Measurements from ENCODE around the gene PRIM2.
"Not testable (repeated sequence)": the region's sequence is repeated elsewhere in the genome, so short reads cannot be mapped to it uniquely, and the experiment has no call there.

The PRIM2 gene

DNA sequence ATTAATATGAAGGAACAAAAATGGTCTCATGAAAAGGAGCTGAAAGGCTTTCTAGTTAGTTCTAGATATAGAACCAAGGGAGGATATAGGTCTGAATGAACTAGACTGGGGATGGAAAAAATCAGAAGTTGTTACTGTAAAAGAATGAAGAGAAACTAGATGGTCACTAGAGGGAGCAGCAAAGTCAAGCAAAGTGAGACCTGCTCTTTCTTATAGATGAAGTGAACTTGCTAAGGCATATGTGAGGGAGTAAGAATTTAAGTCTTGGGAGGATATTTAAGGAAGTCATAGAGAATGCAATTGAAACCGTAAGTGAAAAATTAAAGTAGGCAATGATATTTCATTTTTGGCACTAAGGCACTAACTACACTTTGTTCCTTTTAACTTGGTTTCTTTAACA lies 218.6 kb downstream of the PRIM2 start:
- H3K27ac ChIP-seq (ENCODE audit: extremely low read depth, low read depth, low read length); H3K4me1 ChIP-seq (ENCODE audit: control insufficient read depth, insufficient read depth, low read length); H3K4me3 ChIP-seq (ENCODE audit: low read depth, low read length); CTCF ChIA-PET; H3K36me3 ChIP-seq (ENCODE audit: control insufficient read depth in 2 of 2, insufficient read depth in 1 of 2, low read length in 2 of 2); POLR2A ChIA-PET; H3K9me3 ChIP-seq (ENCODE audit: control insufficient read depth, insufficient read depth, low read depth, low read length): not testable (repeated sequence)
- peak; percentile 49 for TF ChIP-seq ZNF654 (tag by site-specific recombination; IDR thresholded peaks at IDR 0.05; ENCODE audit: low read depth)
- TF ChIP-seq, protein P1, sequence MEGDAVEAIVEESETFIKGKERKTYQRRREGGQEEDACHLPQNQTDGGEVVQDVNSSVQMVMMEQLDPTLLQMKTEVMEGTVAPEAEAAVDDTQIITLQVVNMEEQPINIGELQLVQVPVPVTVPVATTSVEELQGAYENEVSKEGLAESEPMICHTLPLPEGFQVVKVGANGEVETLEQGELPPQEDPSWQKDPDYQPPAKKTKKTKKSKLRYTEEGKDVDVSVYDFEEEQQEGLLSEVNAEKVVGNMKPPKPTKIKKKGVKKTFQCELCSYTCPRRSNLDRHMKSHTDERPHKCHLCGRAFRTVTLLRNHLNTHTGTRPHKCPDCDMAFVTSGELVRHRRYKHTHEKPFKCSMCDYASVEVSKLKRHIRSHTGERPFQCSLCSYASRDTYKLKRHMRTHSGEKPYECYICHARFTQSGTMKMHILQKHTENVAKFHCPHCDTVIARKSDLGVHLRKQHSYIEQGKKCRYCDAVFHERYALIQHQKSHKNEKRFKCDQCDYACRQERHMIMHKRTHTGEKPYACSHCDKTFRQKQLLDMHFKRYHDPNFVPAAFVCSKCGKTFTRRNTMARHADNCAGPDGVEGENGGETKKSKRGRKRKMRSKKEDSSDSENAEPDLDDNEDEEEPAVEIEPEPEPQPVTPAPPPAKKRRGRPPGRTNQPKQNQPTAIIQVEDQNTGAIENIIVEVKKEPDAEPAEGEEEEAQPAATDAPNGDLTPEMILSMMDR (tag by site-specific recombination; IDR thresholded peaks at IDR 0.05), result peak; percentile 26; the same call in 1 of the 2 replicates

DNA sequence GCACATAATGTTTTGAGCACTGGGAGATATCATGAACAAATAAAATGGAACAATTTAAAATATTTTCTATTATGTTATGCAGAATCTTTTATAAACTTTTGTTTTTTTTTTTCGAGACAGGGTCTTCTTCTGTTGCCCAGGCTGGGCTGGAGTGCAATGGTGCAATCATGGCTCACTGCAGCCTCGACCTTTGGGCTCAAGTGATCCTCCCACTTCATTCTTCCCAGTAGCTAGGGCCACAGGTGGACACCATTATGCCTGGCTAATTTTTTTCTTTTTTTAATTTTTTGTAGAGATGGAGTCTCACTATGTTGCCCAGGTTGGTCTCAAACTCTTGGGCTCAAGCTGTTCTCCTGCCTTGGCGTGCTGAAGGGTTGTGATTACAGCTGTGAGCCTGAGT lies 220.5 kb downstream of the PRIM2 start:
- H3K9me3 ChIP-seq (ENCODE audit: control insufficient read depth, insufficient read depth, low read depth, low read length); H3K4me1 ChIP-seq (ENCODE audit: control insufficient read depth, insufficient read depth, low read length); POLR2A ChIA-PET; CTCF ChIA-PET; H3K36me3 ChIP-seq (ENCODE audit: control insufficient read depth in 2 of 2, insufficient read depth in 1 of 2, low read length in 2 of 2); H3K27ac ChIP-seq (ENCODE audit: extremely low read depth, low read depth, low read length); H3K4me3 ChIP-seq (ENCODE audit: low read depth, low read length): not testable (repeated sequence)

GRCh38 chr6:57551961-57552360 lies 234.5 kb downstream of the PRIM2 start:
- H3K36me3 ChIP-seq (ENCODE audit: control insufficient read depth in 2 of 2, insufficient read depth in 1 of 2, low read length in 2 of 2); H3K4me1 ChIP-seq (ENCODE audit: control insufficient read depth, insufficient read depth, low read length); H3K4me3 ChIP-seq (ENCODE audit: low read depth, low read length); CTCF ChIA-PET; POLR2A ChIA-PET; H3K27ac ChIP-seq (ENCODE audit: extremely low read depth, low read depth, low read length); H3K9me3 ChIP-seq (ENCODE audit: control insufficient read depth, insufficient read depth, low read depth, low read length): not testable (repeated sequence)

GRCh38 chr6:57557855-57558254 lies 240.4 kb downstream of the PRIM2 start:
- POLR2A ChIA-PET; H3K27ac ChIP-seq (ENCODE audit: extremely low read depth, low read depth, low read length); H3K9me3 ChIP-seq (ENCODE audit: control insufficient read depth, insufficient read depth, low read depth, low read length); H3K36me3 ChIP-seq (ENCODE audit: control insufficient read depth in 2 of 2, insufficient read depth in 1 of 2, low read length in 2 of 2); H3K4me1 ChIP-seq (ENCODE audit: control insufficient read depth, insufficient read depth, low read length); H3K4me3 ChIP-seq (ENCODE audit: low read depth, low read length); CTCF ChIA-PET: not testable (repeated sequence)

DNA sequence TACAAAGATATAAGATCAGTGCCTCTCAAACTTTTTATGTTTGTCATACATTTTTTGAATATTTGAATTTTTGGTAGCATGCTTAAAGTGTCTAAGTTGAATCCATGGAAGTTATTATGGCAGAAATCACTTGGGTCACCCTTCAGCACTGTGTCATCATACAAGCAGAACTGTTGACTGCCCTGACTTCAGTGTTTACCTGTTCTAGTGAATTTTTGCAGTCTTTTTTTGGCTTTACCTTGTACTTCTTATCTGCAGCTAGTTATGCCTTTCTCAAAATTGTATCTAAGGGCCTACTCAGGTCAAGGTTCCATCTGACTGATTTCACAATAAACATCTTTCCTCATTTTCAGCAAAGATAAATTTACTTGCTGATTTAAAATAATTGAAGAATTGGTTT lies 241.7 kb downstream of the PRIM2 start:
- CTCF ChIA-PET; POLR2A ChIA-PET; H3K27ac ChIP-seq (ENCODE audit: extremely low read depth, low read depth, low read length); H3K4me3 ChIP-seq (ENCODE audit: low read depth, low read length); H3K4me1 ChIP-seq (ENCODE audit: control insufficient read depth, insufficient read depth, low read length); H3K36me3 ChIP-seq (ENCODE audit: control insufficient read depth in 2 of 2, insufficient read depth in 1 of 2, low read length in 2 of 2); H3K9me3 ChIP-seq (ENCODE audit: control insufficient read depth, insufficient read depth, low read depth, low read length): not testable (repeated sequence)

- H3K4me1 ChIP-seq (ENCODE audit: control insufficient read depth, insufficient read depth, low read length); POLR2A ChIA-PET; H3K27ac ChIP-seq (ENCODE audit: extremely low read depth, low read depth, low read length); H3K9me3 ChIP-seq (ENCODE audit: control insufficient read depth, insufficient read depth, low read depth, low read length); H3K36me3 ChIP-seq (ENCODE audit: control insufficient read depth in 2 of 2, insufficient read depth in 1 of 2, low read length in 2 of 2); H3K4me3 ChIP-seq (ENCODE audit: low read depth, low read length); CTCF ChIA-PET: not testable (repeated sequence)
- TF ChIP-seq BCL6B (tag by site-specific recombination; IDR thresholded peaks at IDR 0.05), result peak; percentile 64
These were observed 244.8 kb downstream of the PRIM2 start for GRCh38 chr6:57562233-57562632.

- H3K9me3 ChIP-seq (ENCODE audit: control insufficient read depth, insufficient read depth, low read depth, low read length); POLR2A ChIA-PET; H3K4me3 ChIP-seq (ENCODE audit: low read depth, low read length); H3K4me1 ChIP-seq (ENCODE audit: control insufficient read depth, insufficient read depth, low read length); H3K27ac ChIP-seq (ENCODE audit: extremely low read depth, low read depth, low read length); CTCF ChIA-PET; H3K36me3 ChIP-seq (ENCODE audit: control insufficient read depth in 2 of 2, insufficient read depth in 1 of 2, low read length in 2 of 2): not testable (repeated sequence)
These were observed 254.7 kb downstream of the PRIM2 start for GRCh38 chr6:57572119-57572518.

DNA sequence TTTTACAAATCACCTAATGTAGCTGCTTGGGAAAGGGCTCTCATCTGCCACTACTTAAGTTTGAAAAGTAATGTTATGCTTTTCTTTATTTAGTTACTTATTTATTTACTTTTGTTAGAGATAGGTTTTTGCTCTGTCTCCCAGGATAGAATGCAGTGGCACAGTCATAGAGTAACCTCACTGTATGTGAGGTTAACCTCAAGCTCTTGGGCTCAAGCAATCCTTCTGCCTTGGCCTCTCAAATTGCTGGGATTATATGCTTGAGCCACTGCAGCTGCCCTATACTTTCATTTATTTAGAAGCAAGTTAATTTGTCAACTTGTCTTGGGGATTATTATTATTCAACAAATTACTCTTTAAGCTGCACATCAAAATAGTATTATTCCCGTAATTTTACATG lies 255.4 kb downstream of the PRIM2 start:
- H3K9me3 ChIP-seq (ENCODE audit: control insufficient read depth, insufficient read depth, low read depth, low read length); H3K4me3 ChIP-seq (ENCODE audit: low read depth, low read length); POLR2A ChIA-PET; H3K4me1 ChIP-seq (ENCODE audit: control insufficient read depth, insufficient read depth, low read length); H3K27ac ChIP-seq (ENCODE audit: extremely low read depth, low read depth, low read length); CTCF ChIA-PET; H3K36me3 ChIP-seq (ENCODE audit: control insufficient read depth in 2 of 2, insufficient read depth in 1 of 2, low read length in 2 of 2): not testable (repeated sequence)

DNA sequence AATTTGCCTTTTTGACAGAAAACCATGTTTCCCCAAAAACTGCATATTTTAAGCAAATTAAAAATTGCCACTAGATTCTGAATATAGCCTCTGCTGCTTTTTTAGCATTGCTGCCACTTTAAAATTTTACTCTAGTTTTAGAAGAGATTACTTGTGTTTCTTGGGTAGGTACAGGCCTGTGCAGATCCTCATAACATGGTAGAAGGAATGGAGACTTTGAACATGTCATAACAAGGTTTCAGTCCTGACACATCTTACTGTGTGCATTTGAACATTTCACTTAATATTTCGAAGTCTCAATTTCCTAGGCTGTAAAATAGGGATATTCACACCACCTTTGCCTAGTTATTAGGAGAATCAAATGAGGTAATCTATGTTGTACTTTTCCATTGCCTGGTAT lies 259.6 kb downstream of the PRIM2 start:
- CTCF ChIA-PET; H3K9me3 ChIP-seq (ENCODE audit: control insufficient read depth, insufficient read depth, low read depth, low read length); H3K27ac ChIP-seq (ENCODE audit: extremely low read depth, low read depth, low read length); H3K4me1 ChIP-seq (ENCODE audit: control insufficient read depth, insufficient read depth, low read length); H3K4me3 ChIP-seq (ENCODE audit: low read depth, low read length); POLR2A ChIA-PET; H3K36me3 ChIP-seq (ENCODE audit: control insufficient read depth in 2 of 2, insufficient read depth in 1 of 2, low read length in 2 of 2): not testable (repeated sequence)

DNA sequence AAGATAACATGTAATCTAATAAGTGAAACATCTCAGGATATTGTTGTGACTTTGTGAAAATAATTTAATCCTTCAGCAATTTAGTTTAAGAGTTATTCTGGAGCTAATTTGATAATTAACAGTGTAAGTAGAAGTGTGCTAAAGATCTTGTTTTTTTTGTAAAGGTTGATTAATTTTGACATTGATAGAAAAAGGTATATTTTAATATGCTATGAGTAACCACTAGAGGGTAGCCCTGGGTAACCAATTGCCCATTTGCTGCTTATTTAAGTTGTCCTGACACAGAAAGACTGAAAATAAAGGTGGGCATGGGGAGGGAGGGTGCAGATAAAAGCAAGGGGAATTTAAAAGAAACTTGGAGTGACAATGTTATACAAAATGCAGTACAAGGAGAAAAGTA lies 262.1 kb downstream of the PRIM2 start:
- CTCF ChIA-PET; POLR2A ChIA-PET; H3K27ac ChIP-seq (ENCODE audit: extremely low read depth, low read depth, low read length); H3K4me3 ChIP-seq (ENCODE audit: low read depth, low read length); H3K9me3 ChIP-seq (ENCODE audit: control insufficient read depth, insufficient read depth, low read depth, low read length); H3K4me1 ChIP-seq (ENCODE audit: control insufficient read depth, insufficient read depth, low read length); H3K36me3 ChIP-seq (ENCODE audit: control insufficient read depth in 2 of 2, insufficient read depth in 1 of 2, low read length in 2 of 2): not testable (repeated sequence)

Measured in HEK293 (cell line).